GM19438 (cell line): Measurements from ENCODE around the gene YKT6.

Source experiments
- ATAC-seq: cut with Tn5 transposase; IDR thresholded peaks from one replicate; pipeline ENCODE4 v1.9.1; 2021; ENCODE audit warnings: low read depth; ENCODE audit not compliant: unreplicated experiment

The YKT6 gene

GRCh38 chr7:44228571-44229350, 28.0 kb downstream of the YKT6 start:
- ATAC-seq: no peak

GRCh38 chr7:44229546-44230105, 28.8 kb downstream of the YKT6 start:
- ATAC-seq: no peak

- no peak for ATAC-seq
These were observed 29.5 kb downstream of the YKT6 start for GRCh38 chr7:44230286-44230685.

- no peak for ATAC-seq
These were observed 30.3 kb downstream of the YKT6 start for GRCh38 chr7:44231088-44231487.

DNA sequence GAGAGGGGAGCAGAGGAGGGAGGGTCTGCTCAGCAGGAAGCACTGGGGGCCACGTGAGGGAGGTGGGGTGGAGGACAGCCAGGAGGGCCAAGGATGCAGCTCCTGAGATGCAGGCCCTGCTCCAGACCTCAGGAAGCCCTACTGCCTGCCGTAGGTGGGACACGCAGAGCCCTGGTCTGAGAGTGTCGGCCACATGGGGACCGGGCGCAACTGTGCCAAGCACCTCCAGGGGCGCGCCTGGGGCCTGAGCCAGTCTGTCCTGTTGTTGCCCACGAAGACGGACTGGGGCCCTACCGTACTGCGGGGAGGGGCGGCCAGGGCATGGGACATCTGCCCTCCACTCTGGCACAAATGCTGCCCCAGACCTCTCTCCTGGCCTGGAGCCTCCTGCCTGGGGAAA, 31.6 kb downstream of the YKT6 start:
- ATAC-seq: no peak

DNA sequence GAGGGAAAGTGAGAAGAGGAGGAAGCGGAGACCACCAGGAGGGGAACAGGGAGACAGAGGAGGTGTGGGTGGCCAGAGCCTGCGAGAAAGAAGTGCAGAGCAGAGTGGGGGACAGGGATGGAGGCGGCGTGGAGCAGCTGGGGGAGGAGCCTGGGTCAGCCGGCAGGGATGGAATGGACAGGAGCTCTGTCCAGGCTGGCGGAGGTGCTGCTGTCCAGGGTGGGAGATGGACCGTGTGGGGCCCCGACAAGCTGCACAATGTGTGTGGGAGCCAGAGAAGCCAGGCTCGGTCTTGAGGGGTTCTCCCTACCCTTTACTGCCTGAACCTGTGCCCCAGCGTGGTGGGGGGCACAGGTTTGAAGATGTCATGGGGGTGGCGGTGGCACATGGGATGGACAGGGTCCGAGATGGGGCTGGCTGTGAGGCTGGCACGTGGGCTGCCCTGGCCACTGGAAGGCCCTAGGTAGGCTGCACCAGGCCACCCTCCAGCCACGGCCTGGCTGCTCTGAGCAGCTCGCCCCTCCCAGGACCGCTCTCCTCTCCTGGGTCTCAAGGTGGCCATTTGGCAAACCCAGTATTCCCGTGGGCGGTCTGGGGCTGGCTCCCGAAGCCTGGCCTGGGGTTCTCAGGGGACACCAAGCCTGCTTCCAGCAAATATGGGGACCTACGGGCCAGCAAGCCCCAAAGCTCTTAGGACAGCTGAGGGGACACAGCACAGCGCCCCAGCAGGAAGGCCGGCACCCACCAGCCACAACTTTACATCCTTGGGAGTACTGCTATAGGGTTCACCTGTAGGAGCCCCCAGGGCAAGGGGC, 32.3 kb downstream of the YKT6 start:
- no peak for ATAC-seq

DNA sequence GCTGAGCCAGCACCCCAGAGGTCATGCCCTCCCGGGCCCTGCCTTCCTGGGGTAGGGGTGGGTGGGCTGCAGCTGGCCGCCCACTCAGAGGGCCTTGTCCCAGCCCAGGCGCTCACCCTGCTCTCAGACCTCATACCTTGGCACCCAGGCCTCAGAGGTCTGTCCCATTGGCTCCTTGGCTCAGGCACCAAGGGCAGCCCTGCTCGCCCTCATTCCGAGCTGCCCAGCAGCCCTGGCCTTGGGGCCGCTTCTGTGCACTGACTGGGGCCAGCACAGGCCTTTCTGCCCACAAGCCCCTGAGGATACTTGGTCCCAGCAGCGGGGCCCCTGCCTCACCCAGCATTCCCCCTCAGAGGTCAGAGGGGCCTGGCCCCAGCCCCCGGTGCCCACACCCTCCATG, 34.3 kb downstream of the YKT6 start:
- ATAC-seq: no peak

- no peak for ATAC-seq
These were observed 35.0 kb downstream of the YKT6 start for GRCh38 chr7:44235582-44236332.

- no peak for ATAC-seq
These were observed 35.6 kb downstream of the YKT6 start for GRCh38 chr7:44236333-44236728.

GRCh38 chr7:44237696-44238095, 36.9 kb downstream of the YKT6 start:
- no peak for ATAC-seq

GRCh38 chr7:44238116-44238695, 37.4 kb downstream of the YKT6 start:
- ATAC-seq: no peak

DNA sequence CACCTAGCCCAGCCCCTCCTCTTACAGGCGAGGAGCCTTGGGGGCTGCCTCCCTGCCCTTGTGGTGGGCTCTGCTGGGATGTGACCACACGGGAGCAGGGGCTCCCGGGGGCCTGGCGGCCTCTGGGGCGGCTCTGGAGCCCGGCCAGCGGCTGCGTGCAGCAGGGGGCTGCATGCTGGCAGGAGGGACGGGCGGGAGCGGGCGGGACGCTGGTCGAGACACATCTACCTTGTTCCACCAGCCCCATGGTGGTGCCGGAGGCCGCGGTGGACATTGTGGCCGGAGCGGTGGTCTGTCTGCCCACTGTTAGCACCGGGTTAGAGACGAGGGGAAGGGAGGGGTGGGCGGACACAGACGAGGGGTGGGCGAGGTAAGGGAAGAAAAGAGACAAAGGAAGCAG, 38.6 kb downstream of the YKT6 start:
- ATAC-seq: no peak

- no peak for ATAC-seq
These were observed 39.6 kb downstream of the YKT6 start for GRCh38 chr7:44240376-44240775.

DNA sequence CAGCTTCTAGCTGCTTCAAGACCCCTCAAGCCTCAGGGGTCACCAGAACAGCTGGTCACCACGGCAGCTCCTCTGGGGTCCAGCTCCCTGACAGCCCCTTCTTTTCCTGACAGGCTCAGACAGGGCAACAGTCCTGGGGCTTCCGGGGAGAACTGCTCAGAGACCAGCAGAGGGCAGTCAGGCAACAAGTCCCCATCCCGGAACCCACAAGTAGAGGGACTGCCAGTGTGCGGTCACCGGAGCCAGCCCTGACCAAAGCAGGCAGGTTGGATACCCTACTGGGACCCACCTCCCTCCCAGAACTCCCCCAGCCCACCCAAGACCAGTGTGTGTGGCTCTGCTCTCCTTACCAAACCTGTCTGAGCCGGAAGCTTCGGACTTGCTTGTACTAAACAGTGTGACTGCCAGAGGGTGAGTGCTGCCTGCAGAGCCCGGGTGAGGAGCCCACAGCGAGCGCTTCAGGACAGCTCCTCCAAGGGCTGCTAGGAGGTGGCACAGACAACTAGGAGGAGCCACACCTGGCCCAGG, 40.3 kb downstream of the YKT6 start:
- peak; percentile 83 for ATAC-seq

- ATAC-seq: no peak
These were observed 41.3 kb downstream of the YKT6 start for GRCh38 chr7:44242091-44242490.

DNA sequence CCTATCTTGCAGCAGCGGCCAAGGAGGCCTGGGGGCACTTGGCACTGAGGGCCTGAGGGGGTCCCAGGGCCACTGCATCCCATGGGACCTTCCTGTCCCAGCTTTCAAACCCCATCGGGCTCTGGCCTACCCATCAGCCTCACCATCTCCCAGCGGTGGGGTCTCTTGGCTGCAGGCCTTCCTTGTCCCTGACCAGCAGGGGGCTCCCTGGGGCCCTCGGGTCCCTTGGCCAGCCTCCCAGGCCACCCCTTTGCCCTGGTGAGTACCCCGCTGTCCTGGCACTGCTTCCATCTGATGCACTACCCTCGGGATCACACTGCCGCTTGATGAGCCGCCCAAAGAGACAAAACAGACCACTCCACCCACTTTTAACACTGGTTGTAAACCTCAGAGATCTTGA, 43.5 kb downstream of the YKT6 start:
- ATAC-seq: no peak

GRCh38 chr7:44246396-44247113, 45.8 kb downstream of the YKT6 start:
- no peak for ATAC-seq

DNA sequence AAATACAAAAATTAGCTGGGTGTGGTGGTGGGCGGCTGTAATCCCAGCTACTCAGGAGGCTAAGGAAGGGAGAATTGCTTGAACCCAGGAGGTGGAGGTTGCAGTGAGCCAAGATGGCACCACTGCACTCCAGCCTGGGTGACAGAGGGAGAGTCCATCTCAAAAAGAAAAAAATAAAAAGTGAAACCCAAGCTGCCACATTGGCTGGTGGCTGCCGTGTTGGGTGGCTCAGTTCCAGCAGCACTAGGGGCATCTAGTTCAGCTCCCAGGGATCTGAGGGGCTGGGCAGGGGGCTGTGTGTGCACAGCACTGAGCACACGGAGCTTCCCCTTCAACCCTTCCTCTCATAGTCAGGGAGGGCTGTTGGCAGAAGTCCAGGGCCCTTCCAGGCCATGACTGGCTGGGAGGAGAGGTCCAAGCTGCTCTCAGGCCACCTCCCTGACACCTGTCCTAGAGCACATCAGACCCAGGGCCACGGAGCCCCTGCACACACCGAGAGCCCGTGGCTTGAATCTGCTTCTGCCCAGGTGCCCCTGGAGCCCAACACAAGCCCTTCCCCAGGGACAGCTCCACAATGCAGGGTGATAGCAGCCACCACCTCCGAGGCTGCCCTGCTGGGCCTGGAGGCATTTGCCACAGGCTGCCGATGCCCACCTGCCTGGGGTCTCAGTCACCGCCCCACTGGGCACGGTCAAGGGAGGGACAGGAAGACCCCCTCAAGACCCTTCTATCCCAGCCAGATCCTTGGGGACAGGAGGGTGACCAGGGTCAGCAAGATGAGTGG, 47.3 kb downstream of the YKT6 start:
- no peak for ATAC-seq

GRCh38 chr7:44249639-44250234, 49.0 kb downstream of the YKT6 start:
- ATAC-seq: no peak
